ENCODE data around the gene SCNN1G. TPM values are rescaled to one million over a fixed set of nuclear protein-coding genes. Genes with fewer than 3 reads are reported as not detected.

The SCNN1G gene
- total RNA-seq, 1 donor from 2014 or later = not detected

GRCh38 chr16:23229714-23230113 is 47.2 kb downstream of the SCNN1G start:
- FAIRE-seq (no peak), DNase-seq (ENCODE audit: low read depth) (peak; percentile 7)
- TF ChIP-seq CTCF (IDR thresholded peaks at IDR 0.05; ENCODE audit: insufficient read depth, low read length, severe bottlenecking) = no peak
- Histone ChIP-seq H3K27me3 (ENCODE audit: control insufficient read depth, insufficient read depth, low read length) (no peaks in the 10 kb centered on the region), H3K4me3 (ENCODE audit: low read depth, low read length) (no peak overlapping the region), H3K36me3 (ENCODE audit: control insufficient read depth, insufficient read depth, low read length) (no peaks in the 10 kb centered on the region)

GRCh38 chr16:23232806-23233205 is 50.3 kb downstream of the SCNN1G start:
- H3K36me3 ChIP-seq (ENCODE audit: control insufficient read depth, insufficient read depth, low read length) = no peaks in the 10 kb centered on the region
- no peak for TF ChIP-seq CTCF (IDR thresholded peaks at IDR 0.05; ENCODE audit: insufficient read depth, low read length, severe bottlenecking)
- DNase-seq (ENCODE audit: low read depth) (no peak), FAIRE-seq (no peak)
- no peaks in the 10 kb centered on the region for H3K27me3 ChIP-seq (ENCODE audit: control insufficient read depth, insufficient read depth, low read length)
- no peak overlapping the region for H3K4me3 ChIP-seq (ENCODE audit: low read depth, low read length)

- DNase-seq (ENCODE audit: low read depth) = no peak
- Histone ChIP-seq H3K4me3 (ENCODE audit: low read depth, low read length) (no peak overlapping the region), H3K27me3 (ENCODE audit: control insufficient read depth, insufficient read depth, low read length) (no peaks in the 10 kb centered on the region), H3K36me3 (ENCODE audit: control insufficient read depth, insufficient read depth, low read length) (no peaks in the 10 kb centered on the region)
- FAIRE-seq = no peak
- TF ChIP-seq CTCF (IDR thresholded peaks at IDR 0.05; ENCODE audit: insufficient read depth, low read length, severe bottlenecking) = no peak
Observed at GRCh38 chr16:23235176-23235575, 52.6 kb downstream of the SCNN1G start.

- FAIRE-seq = no peak
- TF ChIP-seq CTCF (IDR thresholded peaks at IDR 0.05; ENCODE audit: insufficient read depth, low read length, severe bottlenecking) = no peak
Observed at GRCh38 chr16:23236983-23237382, 54.4 kb downstream of the SCNN1G start.

GRCh38 chr16:23240994-23241393 is 58.4 kb downstream of the SCNN1G start:
- Histone ChIP-seq H3K36me3 (ENCODE audit: control insufficient read depth, insufficient read depth, low read length) (no peaks in the 10 kb centered on the region), H3K4me3 (ENCODE audit: low read depth, low read length) (no peak overlapping the region), H3K27me3 (ENCODE audit: control insufficient read depth, insufficient read depth, low read length) (no peaks in the 10 kb centered on the region)
- TF ChIP-seq CTCF (IDR thresholded peaks at IDR 0.05; ENCODE audit: insufficient read depth, low read length, severe bottlenecking) = no peak
- DNase-seq (ENCODE audit: low read depth) = no peak
- FAIRE-seq = no peak

More at GRCh38 chr16:23236983-23237382, 54.4 kb downstream of the SCNN1G start:
- Histone ChIP-seq H3K36me3 (ENCODE audit: control insufficient read depth, insufficient read depth, low read length) (no peaks in the 10 kb centered on the region), H3K4me3 (ENCODE audit: low read depth, low read length) (no peak overlapping the region), H3K27me3 (ENCODE audit: control insufficient read depth, insufficient read depth, low read length) (no peaks in the 10 kb centered on the region)
- DNase-seq (ENCODE audit: low read depth) = no peak

GRCh38 chr16:23244122-23244521 is 61.6 kb downstream of the SCNN1G start:
- Histone ChIP-seq H3K27me3 (ENCODE audit: control insufficient read depth, insufficient read depth, low read length) (no peaks in the 10 kb centered on the region), H3K4me3 (ENCODE audit: low read depth, low read length) (no peak overlapping the region), H3K36me3 (ENCODE audit: control insufficient read depth, insufficient read depth, low read length) (no peaks in the 10 kb centered on the region)
- TF ChIP-seq CTCF (IDR thresholded peaks at IDR 0.05; ENCODE audit: insufficient read depth, low read length, severe bottlenecking) = no peak
- DNase-seq (ENCODE audit: low read depth) (no peak), FAIRE-seq (no peak)
